Adrenal gland (tissue), 5 donors: ENCODE results near the gene RNF123.
"Not testable (repeated sequence)": the region's sequence is repeated elsewhere in the genome, so short reads cannot be mapped to it uniquely, and the experiment has no call there.

Experiments used
- CTCF ChIP-seq, 6 experiments: fragments of 450-650 bp in 4 of 6; fragments of 200-600 bp in 2 of 6; sonication (generic) in 1 of 6; IDR thresholded peaks; 1 replicate in 5 of 6; 2 replicates in 1 of 6; pipeline versions ENCODE4 v1.5.1 to v1.8.0; 2016 to 2021; ENCODE audit warnings: antibody characterized with exemption in 6 of 6, mild to moderate bottlenecking in 2 of 6, moderate library complexity in 1 of 6
- POLR2A ChIP-seq, 2 donors: fragments of 450-650 bp; IDR thresholded peaks; one replicate each; pipeline ENCODE4 v1.6.1; 2017; ENCODE audit warnings: antibody characterized with exemption in 2 of 2, mild to moderate bottlenecking in 2 of 2, moderate library complexity in 1 of 2
- donor health status: DM: no; HTN: no; CAD: no.

- not testable (repeated sequence) for TF ChIP-seq CTCF, POLR2A (IDR thresholded peaks at IDR 0.05)
These were observed 1.9 kb upstream of the RNF123 start for GRCh38 chr3:49687424-49687795.
